ENCODE measurements around the gene D2HGDH. TPM values are rescaled to one million over a fixed set of nuclear protein-coding genes. Genes with fewer than 3 reads are reported as not detected.

D2HGDH gene
- total and polyA plus RNA-seq, 2 of the 13 experiments (the other 11 are each of a cell fraction or from before 2014, with no cell fraction given): 19.2 to 20.3 TPM

GRCh38 chr2:241771286-241772062, 37.0 kb downstream of the D2HGDH start (continued):
- TF ChIP-seq ZNF18 (CRISPR knock-in tag; IDR thresholded peaks at IDR 0.05; ENCODE audit: insufficient replicate concordance) (peak; percentile 88), ZFY (CRISPR knock-in tag; IDR thresholded peaks at IDR 0.05) (no peak; the same call in 1 of the 2 replicates), MATR3 (CRISPR knock-in tag; IDR thresholded peaks at IDR 0.05) (no peak), ZNF83 (CRISPR knock-in tag; IDR thresholded peaks at IDR 0.05; ENCODE audit: borderline replicate concordance) (no peak), ESRRA (CRISPR knock-in tag; IDR thresholded peaks at IDR 0.05; ENCODE audit: low read depth) (peak; percentile 65; the same call in 1 of the 2 replicates), CHD4 (IDR thresholded peaks at IDR 0.05; ENCODE audit: borderline replicate concordance, low read length) (no peak), YEATS4 (CRISPR knock-in tag; IDR thresholded peaks at IDR 0.05; ENCODE audit: borderline replicate concordance) (peak; percentile 61; the same call in 1 of the 2 replicates), ZNF350 (CRISPR knock-in tag; IDR thresholded peaks at IDR 0.05; ENCODE audit: borderline replicate concordance, low read depth) (peak; percentile 88), JUNB (CRISPR knock-in tag; IDR thresholded peaks at IDR 0.05; ENCODE audit: borderline replicate concordance) (no peak), ZKSCAN1 (IDR thresholded peaks at IDR 0.05; ENCODE audit: low read length) (0 out of 2 replicates have a peak, but pooled peaks have one; percentile 10), ZNF75D (CRISPR knock-in tag; IDR thresholded peaks at IDR 0.05; ENCODE audit: borderline replicate concordance) (no peak), PRDM15 (CRISPR knock-in tag; IDR thresholded peaks at IDR 0.05) (0 out of 2 replicates have a peak, but pooled peaks have one; percentile 13), MED1 (CRISPR knock-in tag; IDR thresholded peaks at IDR 0.05) (peak; percentile 50), ATF6 (CRISPR knock-in tag; conservative IDR thresholded peaks at IDR 0.05) (peak; percentile 12; the same call in 1 of the 2 replicates), TOPORS (CRISPR knock-in tag; IDR thresholded peaks at IDR 0.05) (peak; percentile 42; the same call in 1 of the 2 replicates), ZBTB39 (CRISPR knock-in tag; IDR thresholded peaks at IDR 0.05) (peak; percentile 80; the same call in 1 of the 2 replicates), ZNF180 (CRISPR knock-in tag; IDR thresholded peaks at IDR 0.05; ENCODE audit: borderline replicate concordance, low read depth) (no peak), CEBPB (IDR thresholded peaks at IDR 0.05; ENCODE audit: borderline replicate concordance, low read depth, low read length) (peak; percentile 93)

All from HepG2 (cell line).